ELF-1 (cell line): ENCODE results near the gene RNH1.

ENCODE experiments used
- DNase-seq: peaks from one replicate; pipeline ENCODE4 v3.0.0-alpha.2; 2016; ENCODE audit warnings: low read depth, low spot score

Gene RNH1

DNA sequence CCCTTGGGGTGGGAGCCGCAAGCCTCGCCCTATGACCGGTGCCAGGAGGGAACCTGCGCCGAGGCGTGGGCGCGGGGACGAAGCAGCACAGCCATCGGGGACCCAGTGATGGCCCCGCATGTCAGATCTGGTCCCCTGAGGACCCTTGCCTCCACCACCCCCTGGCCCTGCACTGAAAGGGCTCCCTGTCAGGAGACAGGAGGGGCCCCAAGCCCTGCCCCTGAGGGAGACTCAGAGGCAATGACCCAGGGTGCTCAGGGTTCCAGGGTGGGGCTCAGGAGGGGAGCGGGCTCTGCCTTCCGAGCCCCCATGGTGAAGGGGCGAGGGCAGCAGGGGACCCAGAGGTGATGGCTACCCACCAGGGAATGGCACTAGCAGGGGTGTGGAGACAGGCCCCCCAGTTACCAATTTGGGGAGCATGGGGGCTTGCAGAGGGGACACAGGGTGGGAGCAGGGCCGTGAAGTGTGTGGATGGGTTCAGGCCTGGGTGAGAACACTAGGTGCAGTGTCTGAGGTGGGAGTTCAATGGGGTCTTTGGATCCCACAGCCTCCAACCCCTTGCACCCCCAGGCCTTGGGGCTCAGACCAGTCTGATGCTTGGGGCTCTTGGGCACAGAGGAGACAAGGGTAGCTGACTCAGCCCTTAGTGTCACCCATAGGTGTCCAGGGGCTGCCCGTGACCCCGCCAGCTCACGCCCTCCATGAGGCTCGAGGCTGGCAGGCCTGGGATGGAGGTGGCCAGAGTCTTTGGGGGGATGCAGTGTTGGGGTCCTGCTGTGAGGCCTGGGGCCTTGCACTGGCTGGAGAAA, 30.8 kb upstream of the RNH1 start:
- DNase-seq = no peak

- DNase-seq = peak; percentile 90
Measured at GRCh38 chr11:536841-537621, 30.0 kb upstream of the RNH1 start, which contains the start of gene LRRC56. TSS of gene LRRC56 (plus strand) at chr11:537527. CDS start at chr11:540685, 3,158 bp downstream.

- peak; percentile 95 for DNase-seq
Measured at GRCh38 chr11:535519-536454, 28.7 kb upstream of the RNH1 start, which contains the start of gene HRAS. TSS of gene HRAS (minus strand) at chr11:535576.

- DNase-seq = no peak
Measured at GRCh38 chr11:535210-535518, 28.1 kb upstream of the RNH1 start.

DNA sequence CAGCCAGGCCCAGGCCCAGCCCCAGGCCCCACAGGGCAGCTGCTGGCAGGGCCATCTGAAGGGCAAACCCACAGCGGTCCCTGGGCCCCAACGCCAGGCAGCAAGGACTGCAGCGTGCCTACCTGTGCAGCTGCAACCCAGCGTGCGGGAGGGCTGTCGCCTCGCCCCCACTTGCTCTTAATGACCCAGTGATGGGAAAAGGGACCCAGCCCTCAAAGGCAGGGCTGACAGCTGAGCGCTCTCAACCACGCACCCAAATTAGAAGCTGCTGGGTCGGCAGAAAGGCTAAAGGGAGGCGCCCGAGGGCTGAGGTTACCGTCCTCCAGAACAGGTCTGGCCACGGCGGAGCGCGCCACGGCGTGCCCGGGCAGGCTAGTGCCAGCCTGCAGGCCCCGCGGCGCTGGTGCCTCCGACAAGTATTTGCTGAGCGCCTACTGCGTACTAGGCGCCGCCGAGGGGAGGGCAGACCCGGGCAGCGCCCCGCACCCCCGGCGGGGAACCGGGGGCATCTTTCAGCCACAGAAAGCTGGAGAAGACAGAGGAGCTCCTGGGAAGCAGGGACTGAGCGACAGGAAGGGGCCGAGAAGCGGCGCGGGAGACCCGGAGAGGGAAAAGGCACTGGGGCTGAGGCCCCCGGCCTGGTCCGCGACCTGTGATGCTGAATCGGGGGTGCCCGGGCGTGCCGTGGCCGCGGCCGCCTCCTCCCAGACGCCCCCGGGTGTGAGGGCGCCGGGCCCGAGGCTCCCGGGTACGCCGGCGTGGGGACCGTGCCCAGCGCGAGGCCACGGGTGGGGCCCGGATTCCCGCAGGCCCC, 27.6 kb upstream of the RNH1 start:
- DNase-seq = peak; percentile 55

DNA sequence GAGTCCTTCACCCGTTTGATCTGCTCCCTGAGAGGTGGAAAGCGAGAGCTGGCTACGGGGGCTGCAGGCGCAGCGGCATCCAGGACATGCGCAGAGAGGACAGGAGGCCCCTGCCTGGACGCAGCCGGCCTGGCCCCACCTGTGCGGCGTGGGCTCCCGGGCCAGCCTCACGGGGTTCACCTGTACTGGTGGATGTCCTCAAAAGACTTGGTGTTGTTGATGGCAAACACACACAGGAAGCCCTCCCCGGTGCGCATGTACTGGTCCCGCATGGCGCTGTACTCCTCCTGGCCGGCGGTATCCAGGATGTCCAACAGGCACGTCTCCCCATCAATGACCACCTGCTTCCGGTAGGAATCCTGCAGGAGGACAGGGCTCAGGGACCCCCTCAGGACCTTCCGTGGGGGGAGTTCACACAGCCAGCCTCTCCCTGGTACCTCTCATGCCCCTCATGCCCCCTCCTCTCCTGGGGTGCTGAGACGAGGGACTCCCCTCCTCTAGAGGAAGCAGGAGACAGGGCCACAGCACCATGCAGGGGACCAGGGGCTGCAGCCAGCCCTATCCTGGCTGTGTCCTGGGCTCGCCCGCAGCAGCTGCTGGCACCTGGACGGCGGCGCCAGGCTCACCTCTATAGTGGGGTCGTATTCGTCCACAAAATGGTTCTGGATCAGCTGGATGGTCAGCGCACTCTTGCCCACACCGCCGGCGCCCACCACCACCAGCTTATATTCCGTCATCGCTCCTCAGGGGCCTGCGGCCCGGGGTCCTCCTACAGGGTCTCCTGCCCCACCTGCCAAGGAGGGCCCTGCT, 26.7 kb upstream of the RNH1 start:
- no peak for DNase-seq

GRCh38 chr11:532986-533585, 26.0 kb upstream of the RNH1 start:
- DNase-seq = no peak

DNA sequence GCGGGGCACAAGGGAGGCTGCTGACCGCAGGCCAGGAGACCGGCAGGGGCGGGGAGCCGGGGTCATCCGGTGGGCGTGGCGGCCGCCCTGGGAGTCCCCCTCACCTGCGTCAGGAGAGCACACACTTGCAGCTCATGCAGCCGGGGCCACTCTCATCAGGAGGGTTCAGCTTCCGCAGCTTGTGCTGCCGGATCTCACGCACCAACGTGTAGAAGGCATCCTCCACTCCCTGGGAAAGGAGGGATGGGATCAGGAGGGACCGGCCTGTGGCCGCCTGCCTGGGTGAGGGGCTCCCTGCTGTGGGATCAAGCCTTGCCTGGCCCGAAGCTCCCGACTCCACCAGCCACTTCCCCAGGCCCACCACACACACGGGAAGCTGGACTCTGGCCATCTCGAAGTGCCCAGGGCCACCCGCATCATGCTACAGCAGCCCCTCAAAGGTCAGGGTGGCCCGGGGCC, 25.5 kb upstream of the RNH1 start:
- no peak for DNase-seq

GRCh38 chr11:531919-532526, 25.0 kb upstream of the RNH1 start:
- DNase-seq = no peak

GRCh38 chr11:530960-531831, 24.2 kb upstream of the RNH1 start:
- no peak for DNase-seq

DNA sequence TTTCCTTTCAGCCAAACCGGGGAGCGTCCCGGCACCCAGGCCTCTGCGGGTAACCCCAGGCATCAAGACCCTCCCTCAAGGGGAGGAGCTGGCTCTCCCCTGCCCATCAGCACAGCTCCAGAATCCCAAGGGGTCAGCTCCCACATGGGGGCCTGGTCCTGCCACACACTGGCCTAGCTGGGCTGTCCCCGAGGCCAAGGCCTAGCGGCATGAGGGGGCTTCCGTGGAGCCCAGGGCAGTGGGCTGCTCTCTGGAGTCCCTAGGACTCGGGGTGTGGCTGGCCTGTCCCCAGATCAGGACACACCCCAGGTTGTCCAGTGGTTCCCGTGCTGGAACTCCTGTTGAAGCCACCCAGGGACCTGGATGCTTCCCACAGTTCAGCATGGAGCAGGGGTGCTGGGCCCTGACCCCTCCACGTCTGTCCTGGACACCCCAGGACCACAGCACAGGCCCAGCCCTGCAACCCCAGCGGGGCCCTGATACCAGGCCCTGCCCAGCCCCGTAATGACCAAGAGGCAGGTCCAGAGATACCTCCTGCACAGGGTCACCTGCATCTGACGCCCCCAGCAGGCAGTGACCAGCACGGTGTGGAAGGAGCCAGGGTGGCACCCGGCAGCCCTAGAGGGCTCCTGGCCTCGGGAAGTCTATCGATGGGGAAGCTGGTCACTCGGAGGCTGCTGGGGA, 22.8 kb upstream of the RNH1 start:
- no peak for DNase-seq

DNA sequence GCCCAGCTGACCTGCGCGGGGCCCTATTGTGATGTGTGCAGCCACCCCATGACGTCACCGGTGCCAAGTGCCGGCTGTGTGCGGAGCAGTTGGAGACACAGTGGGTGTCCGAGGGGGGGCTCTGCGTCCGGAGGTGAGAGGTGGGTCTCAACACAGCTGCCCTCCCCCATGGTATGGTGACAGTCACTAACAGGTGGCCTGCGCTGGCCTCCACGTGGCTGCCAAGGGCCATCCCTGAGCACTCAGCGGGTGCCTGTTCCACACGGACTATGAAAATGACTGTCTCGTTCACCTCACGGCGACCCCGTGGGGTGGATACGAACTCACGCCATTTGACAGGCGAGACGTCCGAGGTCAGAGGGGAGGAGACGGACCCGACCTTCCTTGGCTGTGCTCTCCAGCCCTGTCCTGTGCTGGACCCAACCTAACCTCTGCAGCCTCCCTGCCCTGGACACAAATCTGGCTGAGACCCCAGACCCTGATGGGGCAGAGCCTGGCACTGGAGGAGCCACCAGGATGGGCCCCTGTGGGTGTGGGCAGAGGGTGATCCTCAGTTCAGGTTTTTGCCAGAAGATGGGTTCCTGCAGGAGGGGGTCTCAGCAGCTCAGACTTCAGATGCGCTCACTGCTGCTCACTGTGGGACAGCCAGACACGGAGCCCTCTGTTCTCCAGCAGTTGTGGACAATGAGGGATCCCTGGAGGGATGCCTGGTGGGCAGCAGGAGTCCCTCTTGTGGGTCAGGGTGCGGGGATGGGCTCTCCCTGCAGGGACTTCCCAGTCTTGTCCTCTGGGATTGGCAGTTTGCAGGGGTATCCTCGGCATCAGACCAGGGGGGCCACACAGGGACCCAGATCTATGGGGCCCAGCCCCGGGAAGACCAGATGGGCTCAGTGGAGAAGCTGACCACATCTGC, 22.0 kb upstream of the RNH1 start:
- no peak for DNase-seq

GRCh38 chr11:528166-528814, 21.2 kb upstream of the RNH1 start:
- DNase-seq = no peak

- DNase-seq = no peak
Measured at GRCh38 chr11:526192-526591, 19.1 kb upstream of the RNH1 start.

DNA sequence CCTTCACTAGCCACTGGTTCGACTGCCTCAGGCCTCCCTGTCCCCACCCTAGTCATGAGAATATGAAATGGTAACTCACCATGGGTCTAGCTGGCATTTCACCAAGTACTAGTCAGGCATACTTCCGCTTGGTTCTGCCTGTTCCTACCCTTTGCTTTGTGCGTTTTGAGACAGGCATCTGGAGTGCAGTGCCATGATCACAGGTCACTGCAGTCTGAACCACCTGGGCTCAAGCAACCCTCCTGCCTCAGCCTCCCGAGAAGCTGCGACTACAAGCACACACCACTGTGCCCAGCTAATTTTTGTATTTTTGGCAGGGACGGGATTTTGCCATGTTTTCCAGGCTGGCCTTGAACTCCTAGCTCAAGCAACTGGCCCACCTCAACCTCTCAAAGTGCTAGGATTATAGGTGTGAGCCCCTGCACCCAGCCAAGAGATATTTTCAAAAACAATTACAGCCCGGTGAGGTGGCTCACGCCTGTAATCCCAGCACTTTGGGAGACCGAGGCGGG, 14.2 kb upstream of the RNH1 start:
- DNase-seq = no peak
